ENCODE measurements around the gene FITM2. TPM values are rescaled to one million over a fixed set of nuclear protein-coding genes. Genes with fewer than 3 reads are reported as not detected.

FITM2 gene
- total RNA-seq, 1 donor from 2014 or later: 7.5 TPM

DNA sequence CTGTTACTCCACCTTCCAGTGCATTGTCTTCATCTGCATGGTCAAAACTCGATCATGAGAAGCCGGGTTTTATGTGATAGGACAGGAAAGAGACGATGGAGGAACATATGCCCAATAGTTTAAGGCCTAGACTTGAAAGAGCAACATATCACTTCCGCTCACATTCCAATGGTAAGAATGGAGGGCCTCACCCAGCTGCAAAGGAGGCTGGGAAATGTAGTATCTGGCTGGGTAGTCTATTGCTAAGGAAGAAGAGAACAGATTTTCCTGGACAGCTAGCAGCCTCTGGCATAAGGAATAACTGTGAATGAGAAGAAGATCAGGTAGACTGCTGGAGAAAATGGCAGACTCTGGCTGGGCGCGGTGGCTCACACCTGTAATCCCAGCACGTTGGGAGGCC lies 19.2 kb downstream of the FITM2 start:
- ATAC-seq (no peak), DNase-seq (ENCODE audit: low spot score) (no peak)
- intact Hi-C loops (cut with DNase I): no loop called here

DNA sequence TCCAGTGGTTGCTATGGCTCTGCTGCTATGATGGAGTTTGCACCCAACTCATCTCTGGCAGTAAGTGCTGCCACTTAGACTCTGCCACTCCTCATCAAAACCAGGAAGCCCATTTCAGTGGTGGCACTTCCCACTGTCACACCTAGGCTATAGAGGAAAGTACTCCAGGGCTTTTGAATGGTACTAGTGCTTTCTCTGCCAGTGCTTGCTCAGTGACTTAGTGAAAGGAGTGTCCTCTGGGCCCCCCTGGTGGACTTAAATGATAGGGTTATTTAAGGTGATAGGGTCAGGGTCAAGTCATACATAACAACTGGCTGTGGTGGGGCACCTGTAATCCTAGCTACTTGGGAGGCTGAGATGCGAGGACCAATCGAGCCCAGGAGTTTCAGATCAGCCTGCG lies 22.8 kb downstream of the FITM2 start:
- DNase-seq (ENCODE audit: low spot score) (no peak), ATAC-seq (no peak)
- intact Hi-C loops (cut with DNase I): no loop called here

DNA sequence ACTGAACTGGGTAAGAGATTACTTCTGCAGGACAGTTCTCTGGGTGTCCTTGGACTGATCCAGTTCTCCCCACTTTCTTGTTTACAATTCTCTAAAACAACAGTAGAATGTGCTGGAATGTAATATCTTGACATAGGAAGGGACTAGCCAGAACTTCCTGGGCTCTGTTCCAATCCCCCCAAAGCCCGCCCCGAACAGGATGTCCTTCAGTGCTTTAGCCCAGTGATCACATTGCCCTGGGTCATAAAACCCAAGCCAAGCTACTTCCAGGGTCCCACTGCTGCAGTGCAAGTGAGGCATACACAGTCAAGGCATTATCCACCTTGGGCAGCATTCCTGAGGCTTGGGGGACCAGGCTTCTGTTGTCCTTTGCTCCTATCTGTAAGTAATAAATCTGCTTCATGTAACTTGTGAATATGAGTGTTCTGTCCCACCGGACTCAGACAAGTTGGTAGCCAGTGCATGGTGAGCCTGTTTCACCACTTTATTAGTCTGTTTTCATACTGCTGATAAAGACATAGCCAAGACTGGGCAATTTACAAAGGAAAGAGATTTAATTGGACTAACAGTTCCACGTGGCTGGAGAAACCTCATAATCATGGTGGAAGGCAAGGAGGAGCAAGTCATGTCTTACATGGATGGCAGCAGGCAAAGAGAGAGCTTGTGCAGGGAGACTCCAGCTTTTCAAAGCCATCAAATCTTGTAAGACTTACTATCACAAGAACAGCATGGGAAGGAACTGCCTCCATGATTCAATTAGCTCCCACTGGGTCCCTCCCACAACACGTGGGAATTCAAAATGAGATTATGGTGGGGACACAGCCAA lies 23.5 kb downstream of the FITM2 start:
- ATAC-seq (no peak), DNase-seq (ENCODE audit: low spot score) (no peak)
- intact Hi-C loops (cut with DNase I): no loop called here

DNA sequence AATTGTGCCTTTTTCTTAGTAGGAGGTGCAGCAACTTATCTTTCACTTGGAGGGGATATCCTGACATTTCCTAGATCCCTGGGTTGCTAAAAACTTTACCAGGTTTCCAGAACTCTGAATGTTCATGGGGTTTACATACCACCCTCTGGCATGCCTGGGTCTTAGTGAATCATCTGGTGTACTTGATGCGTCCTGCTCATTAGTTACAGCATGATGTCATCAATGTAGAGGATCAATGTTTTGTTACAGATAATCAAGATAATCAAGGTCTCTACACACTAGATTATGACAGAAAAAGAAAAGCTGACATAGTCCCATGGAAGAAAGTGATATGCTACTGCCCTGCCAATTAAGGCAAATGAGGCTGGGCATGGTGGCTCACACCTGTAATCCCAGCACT lies 27.0 kb downstream of the FITM2 start:
- ATAC-seq (no peak), DNase-seq (ENCODE audit: low spot score) (no peak)
- intact Hi-C loops (cut with DNase I): no loop called here

DNA sequence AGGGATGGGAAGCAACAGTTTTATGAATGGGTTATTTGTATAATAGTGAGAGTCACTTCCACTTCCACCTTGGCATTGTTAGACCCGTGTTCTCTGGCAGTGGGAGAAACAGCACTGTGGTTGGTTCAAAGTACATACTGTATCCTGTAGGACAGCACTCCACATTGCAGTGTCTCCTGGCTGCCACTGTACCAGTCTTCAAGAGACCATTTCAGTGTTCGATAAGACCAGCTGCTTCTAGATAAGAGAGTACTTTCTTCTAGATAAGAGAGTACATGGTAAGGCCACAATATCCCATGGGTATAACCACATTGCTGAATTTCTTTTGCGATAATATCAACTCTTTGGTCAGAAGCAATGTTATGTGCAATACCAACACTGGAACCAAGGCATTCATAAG lies 28.8 kb downstream of the FITM2 start:
- intact Hi-C loops (cut with DNase I): no loop called here
- no peak for DNase-seq (ENCODE audit: low spot score)
- ATAC-seq: no peak

GRCh38 chr20:44280387-44280786 lies 30.6 kb downstream of the FITM2 start:
- DNase-seq (ENCODE audit: low spot score): no peak
- intact Hi-C loops (cut with DNase I): no loop called here
- ATAC-seq: no peak

- no peak for DNase-seq (ENCODE audit: low spot score)
- intact Hi-C loops (cut with DNase I): no loop called here
- no peak for ATAC-seq
Measured at GRCh38 chr20:44279228-44279627, 31.8 kb downstream of the FITM2 start.

DNA sequence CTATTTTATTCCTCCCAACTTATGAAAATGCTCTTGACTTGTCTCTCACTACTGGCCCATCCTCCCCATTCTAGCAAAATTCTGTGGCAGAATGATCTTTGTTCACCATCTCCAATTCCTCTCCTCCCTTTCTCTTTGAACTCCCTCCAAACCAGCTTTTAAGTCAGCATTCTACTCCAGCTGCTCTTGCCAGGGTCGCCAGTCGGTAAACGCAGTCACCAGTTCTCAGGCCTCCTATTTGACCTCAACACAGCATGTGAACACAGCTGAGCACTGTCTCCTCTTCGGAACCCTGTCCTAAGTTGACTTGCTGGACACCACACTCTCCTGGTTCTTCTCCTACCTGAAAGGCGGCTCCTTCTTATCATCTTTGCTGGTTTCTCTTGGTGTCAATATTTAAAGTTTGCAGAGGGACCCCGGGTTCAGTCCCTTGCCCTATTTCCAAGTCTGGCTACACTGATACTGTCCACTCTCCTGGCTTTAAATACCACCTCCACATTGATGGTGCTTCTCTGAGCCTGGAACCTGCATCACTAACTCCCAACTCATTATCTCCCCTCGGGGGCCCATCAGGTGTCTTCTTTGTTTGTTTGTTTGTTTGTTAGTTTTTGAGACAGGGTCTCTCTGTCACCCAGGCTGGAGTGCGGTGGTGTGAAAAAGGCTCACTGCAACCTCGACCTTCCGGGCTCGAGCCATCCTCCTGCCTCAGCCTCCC lies 36.5 kb downstream of the FITM2 start:
- no peak for ATAC-seq
- intact Hi-C loops (cut with DNase I): no loop called here
- DNase-seq (ENCODE audit: low spot score): no peak

GRCh38 chr20:44273231-44274215 lies 37.5 kb downstream of the FITM2 start:
- ATAC-seq (no peak), DNase-seq (ENCODE audit: low spot score) (no peak)
- intact Hi-C loops (cut with DNase I): no loop called here

DNA sequence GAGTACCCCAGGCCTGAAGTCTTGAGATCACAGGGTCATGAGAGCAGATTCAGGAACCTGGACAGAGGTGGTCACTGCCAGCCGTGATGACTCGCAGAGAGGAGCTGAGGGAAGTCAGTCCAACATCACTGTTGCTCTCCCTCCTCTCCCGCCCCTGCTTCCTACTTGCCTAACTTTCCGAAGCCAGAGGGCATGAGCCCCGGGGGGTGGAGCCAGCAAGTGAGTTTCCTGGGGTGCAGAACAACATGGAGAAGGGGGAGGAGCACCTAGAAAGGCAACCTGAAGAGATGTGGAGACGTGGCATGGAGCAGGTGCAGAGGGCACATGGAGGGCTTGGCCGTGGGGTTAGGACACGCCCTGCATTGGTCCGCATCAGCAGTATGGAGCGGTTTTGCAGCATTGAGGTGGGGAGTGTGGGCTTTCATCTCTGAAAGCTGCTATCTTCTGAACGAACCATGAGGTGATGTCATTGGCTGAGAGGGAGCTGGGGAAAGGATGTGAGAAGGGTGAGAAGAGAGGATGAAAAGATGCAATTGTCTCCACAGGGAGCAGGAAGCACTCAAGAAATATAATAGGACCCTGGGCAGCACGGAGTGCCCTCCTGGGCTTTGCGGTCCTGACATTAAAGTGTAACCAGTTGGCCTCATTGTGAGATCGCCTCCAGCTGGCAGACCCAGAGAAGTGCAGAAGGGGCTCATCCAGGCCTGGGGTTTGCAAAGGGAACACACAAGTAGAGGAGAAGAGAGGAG lies 38.9 kb downstream of the FITM2 start:
- intact Hi-C loops (cut with DNase I): no loop called here
- no peak for ATAC-seq
- DNase-seq (ENCODE audit: low spot score): no peak

DNA sequence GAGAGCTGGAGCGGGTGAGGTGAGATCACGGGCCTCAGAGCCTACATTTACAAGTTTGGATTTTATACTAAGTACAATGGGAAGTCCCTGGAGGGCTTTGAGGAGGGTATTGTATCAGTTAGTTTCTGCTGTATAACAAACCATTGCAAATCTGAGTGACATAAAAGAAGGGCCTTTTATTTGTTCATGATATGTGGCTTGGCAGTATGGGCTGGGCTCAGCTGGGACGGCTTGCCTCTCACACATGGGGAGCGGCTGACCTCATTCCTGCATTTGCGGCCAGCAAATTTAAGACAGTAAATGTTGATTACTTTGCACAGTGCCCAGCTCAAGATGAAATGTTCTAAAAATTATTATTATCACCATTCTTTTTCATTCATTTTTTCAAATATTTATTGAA lies 42.2 kb downstream of the FITM2 start:
- DNase-seq (ENCODE audit: low spot score) (no peak), ATAC-seq (no peak)
- intact Hi-C loops (cut with DNase I): no loop called here

GRCh38 chr20:44264287-44264686 lies 46.7 kb downstream of the FITM2 start:
- no peak for DNase-seq (ENCODE audit: low spot score)
- ATAC-seq: no peak
- intact Hi-C loops (cut with DNase I): no loop called here

DNA sequence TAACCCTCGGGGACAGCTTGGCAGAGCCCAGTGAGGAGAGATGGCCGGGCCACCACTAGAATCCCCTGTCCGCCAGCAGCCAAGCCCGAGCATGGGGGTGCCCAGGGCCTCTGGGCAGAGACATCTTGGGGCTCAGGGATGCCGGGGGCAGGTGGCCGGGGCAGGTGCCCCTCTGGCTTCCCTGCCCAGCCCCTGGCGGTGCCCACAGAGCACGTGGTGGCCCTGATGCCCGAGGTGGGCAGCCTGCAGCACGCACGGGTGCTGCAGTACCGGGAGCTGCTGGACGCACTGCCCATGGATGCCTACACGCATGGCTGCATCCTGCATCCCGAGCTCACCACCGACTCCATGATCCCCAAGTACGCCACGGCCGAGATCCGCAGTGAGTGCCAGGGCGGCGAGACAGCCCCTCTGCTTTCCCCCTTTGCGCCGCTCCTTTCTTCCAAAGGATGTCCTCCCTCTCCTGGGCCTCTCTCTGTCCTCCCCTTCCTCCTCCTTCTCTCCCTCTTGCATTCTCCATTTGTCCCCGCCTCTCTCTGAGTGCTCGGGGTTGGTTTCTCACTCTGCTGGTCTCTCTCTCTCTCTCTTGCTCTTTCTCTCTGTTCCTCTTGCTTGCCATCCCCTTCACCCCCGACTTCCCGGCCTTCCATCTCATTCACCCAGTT lies 52.6 kb downstream of the FITM2 start:
- ATAC-seq: no peak
- DNase-seq (ENCODE audit: low spot score): no peak
- intact Hi-C loops (cut with DNase I): no loop called here

- DNase-seq (ENCODE audit: low spot score) (no peak), ATAC-seq (no peak)
- intact Hi-C loops (cut with DNase I): no loop called here
Measured at GRCh38 chr20:44256961-44257360, 54.0 kb downstream of the FITM2 start.

DNA sequence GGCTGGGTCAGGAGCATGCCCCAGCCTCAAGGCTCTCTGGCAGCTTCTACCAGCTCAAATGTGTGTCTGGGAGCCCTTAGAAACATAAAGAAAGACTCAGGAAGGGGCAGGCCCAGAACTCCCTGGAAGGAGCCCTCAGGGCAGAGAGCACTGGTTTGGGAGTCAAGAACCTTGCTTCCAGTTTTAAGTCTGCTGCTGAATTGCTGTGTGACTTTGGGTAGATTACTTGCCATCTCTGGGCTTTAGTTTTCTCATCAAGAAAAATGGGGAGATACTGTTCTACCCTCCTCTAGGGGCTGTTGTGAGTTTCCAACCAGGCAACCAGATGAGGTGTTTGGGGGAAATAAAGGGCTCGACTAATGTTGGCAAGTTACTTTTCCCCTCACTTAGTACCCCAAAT lies 55.1 kb downstream of the FITM2 start:
- intact Hi-C loops (cut with DNase I): no loop called here
- ATAC-seq: no peak
- DNase-seq (ENCODE audit: low spot score): no peak

- no peak for ATAC-seq
- intact Hi-C loops (cut with DNase I): no loop called here
- DNase-seq (ENCODE audit: low spot score): no peak
Measured at GRCh38 chr20:44254073-44254472, 56.9 kb downstream of the FITM2 start.

- ATAC-seq: no peak
- intact Hi-C loops (cut with DNase I): no loop called here
- no peak for DNase-seq (ENCODE audit: low spot score)
Measured at GRCh38 chr20:44253528-44253927, 57.5 kb downstream of the FITM2 start.

Measured in sciatic nerve (tissue), 2 donors.